ENCODE results near the gene GLP1R. TPM values are rescaled to one million over a fixed set of nuclear protein-coding genes. Genes with fewer than 3 reads are reported as not detected.
A peak's percentile ranks its signal among the peaks of the same experiment; 100 is the strongest.

The GLP1R gene
- total and polyA plus RNA-seq, 2 of the 4 experiments (the other 2 are of a cell fraction), result not detected

DNA sequence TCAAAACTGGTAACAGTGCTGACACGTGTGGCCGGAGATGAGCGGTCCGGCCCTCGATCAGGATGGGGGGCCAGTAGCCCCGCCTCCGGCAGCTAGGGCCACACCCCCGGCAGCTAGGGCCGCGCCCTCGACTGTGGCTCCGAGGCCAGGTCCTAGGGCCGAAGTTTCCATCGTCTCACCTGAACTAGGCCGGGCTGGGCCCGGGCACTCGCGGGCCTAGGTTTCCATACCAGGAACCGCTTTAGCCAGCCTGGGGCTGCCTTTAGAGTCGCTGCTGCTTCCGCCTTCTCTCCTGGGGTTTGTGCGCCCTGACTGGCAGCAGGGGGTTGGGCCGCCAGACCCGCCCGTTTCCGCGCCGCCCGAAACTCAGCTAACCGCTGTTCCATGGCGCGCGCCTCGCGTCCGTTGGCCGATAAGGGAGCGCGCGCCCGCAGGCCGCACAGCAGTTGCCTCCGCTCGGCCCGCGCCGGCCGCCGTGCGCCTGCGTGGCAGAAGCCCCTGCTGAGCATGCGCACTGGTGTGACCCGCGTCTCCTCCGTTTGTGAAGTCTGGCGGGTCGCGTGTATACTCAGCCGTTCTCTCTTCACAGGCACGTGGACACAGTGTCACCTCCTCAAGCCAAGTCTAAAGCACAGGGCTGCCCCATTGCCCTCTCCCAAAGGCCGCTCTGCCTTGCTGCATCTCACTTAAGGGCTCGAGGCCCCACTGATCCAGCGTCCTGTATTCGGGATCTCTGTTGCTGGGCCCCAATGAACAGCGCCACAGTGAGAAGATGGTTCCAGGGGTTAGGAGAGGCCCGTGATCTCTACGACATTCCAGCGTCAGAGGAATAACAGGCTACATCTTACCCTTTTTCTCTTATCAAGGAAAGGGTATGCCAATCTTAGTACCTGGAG is 66.4 kb downstream of the GLP1R start, which contains the start of gene SAYSD1:
SAYSD1 (minus strand) TSS at position 483 of the 896 bp plus-strand sequence; CDS start at position 386, 97 bp downstream.
- H3K9me3 ChIP-seq (ENCODE audit: control insufficient read depth, insufficient read depth, low read length), result no peaks in the 10 kb centered on the region
- H3K4me1 ChIP-seq (ENCODE audit: control insufficient read depth, insufficient read depth, low read length), result peaks cover 4% of the 10 kb centered on the region; the same call in 1 of the 2 replicates
- peaks cover 2% of the 10 kb centered on the region; the same call in 1 of the 2 replicates for H3K36me3 ChIP-seq (ENCODE audit: control insufficient read depth, insufficient read depth, low read length)
- DNase-seq (peak; percentile 88), ATAC-seq (ENCODE audit: low read depth) (peak; percentile 95)
- H3K18ac ChIP-seq (ENCODE audit: low read depth, low read length), result peak within 1 kb of the TSS; percentile 66
- dilution Hi-C loops (cut with HindIII; ENCODE audit: low sequenced_read_pairs, unreplicated experiment) (no loop called here), in situ Hi-C loops (cut with MboI; ENCODE audit: low sequenced_read_pairs) (no loop called here), intact Hi-C loops (cut with micrococcal nuclease) (no loop called here)
- H3K56ac ChIP-seq (ENCODE audit: extremely low read depth, insufficient read depth, low read length), result peak within 1 kb of the TSS; percentile 79
- H3K9me1 ChIP-seq (ENCODE audit: insufficient read depth, low read length), result peaks cover 4% of the 10 kb centered on the region
- ChIA-PET CTCF (interaction anchor here (0.6 to 1.7 kb wide), 3 partner anchors 13 to 191 kb away, joined by 3 to 5 read pairs (median 5); no protein-coding TSS in a partner anchor), POLR2A (ENCODE audit: unreplicated experiment) (no interaction called here)
- no peaks in the 10 kb centered on the region; the same call in 1 of the 2 replicates for H3K27me3 ChIP-seq (ENCODE audit: control insufficient read depth, insufficient read depth, low read length)
- H2BK15ac ChIP-seq (ENCODE audit: low read depth, low read length), result no peak within 1 kb of the TSS; the same call in 2 of the 3 replicates
- H3K79me1 ChIP-seq (ENCODE audit: low read depth in 1 of 2, low read length in 2 of 2), result peaks cover 0 to 4% of the 10 kb centered on the region in 2 experiments; a peak in 2 of 4 replicates
- peak within 1 kb of the TSS; percentile 83 for H3K27ac ChIP-seq (ENCODE audit: insufficient read depth, low read length)
- H3K4ac ChIP-seq (ENCODE audit: low read depth, low read length), result peak within 1 kb of the TSS; percentile 89
- H3K4me3 ChIP-seq (ENCODE audit: insufficient read depth, low read depth, low read length), result peak within 1 kb of the TSS; percentile 67
- peak within 1 kb of the TSS; percentile 78 for H3K9ac ChIP-seq (ENCODE audit: low read depth, low read length)
- peak within 1 kb of the TSS; percentile 100 for H2AFZ ChIP-seq (replicated peaks; ENCODE audit: low read length, poor library complexity)
- H2AK5ac ChIP-seq (ENCODE audit: low read depth, low read length), result peak within 1 kb of the TSS; percentile 8; the same call in 1 of the 2 replicates
- peak within 1 kb of the TSS; percentile 90 for H3K14ac ChIP-seq (replicated peaks; ENCODE audit: low read depth, low read length)
- peak within 1 kb of the TSS; percentile 81 for H4K91ac ChIP-seq (ENCODE audit: insufficient read depth, low read depth, low read length)
- peak within 1 kb of the TSS; percentile 96 for H3K4me2 ChIP-seq (ENCODE audit: low read depth, low read length)
- H4K8ac ChIP-seq (ENCODE audit: low read depth in 2 of 2, low read length in 2 of 2), result peak within 1 kb of the TSS; percentile 71 to 98
- H2BK5ac ChIP-seq (ENCODE audit: low read depth, low read length, poor library complexity, severe bottlenecking), result peak within 1 kb of the TSS; percentile 77
- H2AK9ac ChIP-seq (replicated peaks; ENCODE audit: low read depth, low read length, poor library complexity), result peak within 1 kb of the TSS; percentile 89
- 1% methylated on average over 26 of the region's 68 CpGs; no CpG with 5 or more reads in 1 of the 2 experiments for WGBS, 2 experiments (ENCODE audit: extremely low coverage in 2 of 2, insufficient read length in 1 of 2)
- no peaks in the 10 kb centered on the region for H4K20me1 ChIP-seq (ENCODE audit: insufficient read depth, low read length)
- peak within 1 kb of the TSS; percentile 78 for H3K23ac ChIP-seq (ENCODE audit: low read depth, low read length)
- BruUV-seq (replicated peaks), result no TSS peak
- H2BK120ac ChIP-seq (ENCODE audit: low read depth, low read length), result peak within 1 kb of the TSS; percentile 73; the same call in 1 of the 2 replicates
- H2BK20ac ChIP-seq (ENCODE audit: low read depth, low read length), result no peak within 1 kb of the TSS; the same call in 1 of the 2 replicates
- H4K5ac ChIP-seq (ENCODE audit: low read depth, low read length), result peak within 1 kb of the TSS; percentile 97
- TF ChIP-seq RCOR1 (IDR thresholded peaks at IDR 0.05; ENCODE audit: insufficient replicate concordance, low read length) (no peak), POLR2A (IDR thresholded peaks at IDR 0.05; ENCODE audit: low read depth, low read length) (0 out of 2 replicates have a peak, but pooled peaks have one; percentile 39), NFE2L2 (IDR thresholded peaks at IDR 0.05; ENCODE audit: low read depth, low read length) (no peak), MXI1 (IDR thresholded peaks at IDR 0.05; ENCODE audit: borderline replicate concordance, low read depth, low read length) (peak; percentile 69), MAZ (IDR thresholded peaks at IDR 0.05; ENCODE audit: borderline replicate concordance, low read depth, low read length) (peak; percentile 53; the same call in 1 of the 2 replicates), BHLHE40 (IDR thresholded peaks at IDR 0.05; ENCODE audit: low read depth, low read length) (peak; percentile 69), RFX5 (IDR thresholded peaks at IDR 0.05; ENCODE audit: low read depth, low read length) (no peak), MAFK (IDR thresholded peaks at IDR 0.05; ENCODE audit: low read depth, low read length) (no peak), CHD1 (IDR thresholded peaks at IDR 0.05; ENCODE audit: low read depth, low read length) (no peak), RAD21 (IDR thresholded peaks at IDR 0.05; ENCODE audit: low read length) (no peak)
- TF ChIP-seq, protein P1, sequence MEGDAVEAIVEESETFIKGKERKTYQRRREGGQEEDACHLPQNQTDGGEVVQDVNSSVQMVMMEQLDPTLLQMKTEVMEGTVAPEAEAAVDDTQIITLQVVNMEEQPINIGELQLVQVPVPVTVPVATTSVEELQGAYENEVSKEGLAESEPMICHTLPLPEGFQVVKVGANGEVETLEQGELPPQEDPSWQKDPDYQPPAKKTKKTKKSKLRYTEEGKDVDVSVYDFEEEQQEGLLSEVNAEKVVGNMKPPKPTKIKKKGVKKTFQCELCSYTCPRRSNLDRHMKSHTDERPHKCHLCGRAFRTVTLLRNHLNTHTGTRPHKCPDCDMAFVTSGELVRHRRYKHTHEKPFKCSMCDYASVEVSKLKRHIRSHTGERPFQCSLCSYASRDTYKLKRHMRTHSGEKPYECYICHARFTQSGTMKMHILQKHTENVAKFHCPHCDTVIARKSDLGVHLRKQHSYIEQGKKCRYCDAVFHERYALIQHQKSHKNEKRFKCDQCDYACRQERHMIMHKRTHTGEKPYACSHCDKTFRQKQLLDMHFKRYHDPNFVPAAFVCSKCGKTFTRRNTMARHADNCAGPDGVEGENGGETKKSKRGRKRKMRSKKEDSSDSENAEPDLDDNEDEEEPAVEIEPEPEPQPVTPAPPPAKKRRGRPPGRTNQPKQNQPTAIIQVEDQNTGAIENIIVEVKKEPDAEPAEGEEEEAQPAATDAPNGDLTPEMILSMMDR (conservative IDR thresholded peaks at IDR 0.05; ENCODE audit: low read depth, low read length), result no peak
- TF ChIP-seq, protein P2, sequence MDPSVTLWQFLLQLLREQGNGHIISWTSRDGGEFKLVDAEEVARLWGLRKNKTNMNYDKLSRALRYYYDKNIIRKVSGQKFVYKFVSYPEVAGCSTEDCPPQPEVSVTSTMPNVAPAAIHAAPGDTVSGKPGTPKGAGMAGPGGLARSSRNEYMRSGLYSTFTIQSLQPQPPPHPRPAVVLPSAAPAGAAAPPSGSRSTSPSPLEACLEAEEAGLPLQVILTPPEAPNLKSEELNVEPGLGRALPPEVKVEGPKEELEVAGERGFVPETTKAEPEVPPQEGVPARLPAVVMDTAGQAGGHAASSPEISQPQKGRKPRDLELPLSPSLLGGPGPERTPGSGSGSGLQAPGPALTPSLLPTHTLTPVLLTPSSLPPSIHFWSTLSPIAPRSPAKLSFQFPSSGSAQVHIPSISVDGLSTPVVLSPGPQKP (IDR thresholded peaks at IDR 0.05; ENCODE audit: borderline replicate concordance, low read depth, low read length), result no peak
- TF ChIP-seq, protein P3, sequence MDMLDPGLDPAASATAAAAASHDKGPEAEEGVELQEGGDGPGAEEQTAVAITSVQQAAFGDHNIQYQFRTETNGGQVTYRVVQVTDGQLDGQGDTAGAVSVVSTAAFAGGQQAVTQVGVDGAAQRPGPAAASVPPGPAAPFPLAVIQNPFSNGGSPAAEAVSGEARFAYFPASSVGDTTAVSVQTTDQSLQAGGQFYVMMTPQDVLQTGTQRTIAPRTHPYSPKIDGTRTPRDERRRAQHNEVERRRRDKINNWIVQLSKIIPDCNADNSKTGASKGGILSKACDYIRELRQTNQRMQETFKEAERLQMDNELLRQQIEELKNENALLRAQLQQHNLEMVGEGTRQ (IDR thresholded peaks at IDR 0.05; ENCODE audit: low read depth, low read length), result peak; percentile 42; the same call in 1 of the 2 replicates
